Measurements from ENCODE around the gene TACC2.
"Not testable (repeated sequence)": the region's sequence is repeated elsewhere in the genome, so short reads cannot be mapped to it uniquely, and the experiment has no call there.

TACC2 gene

DNA sequence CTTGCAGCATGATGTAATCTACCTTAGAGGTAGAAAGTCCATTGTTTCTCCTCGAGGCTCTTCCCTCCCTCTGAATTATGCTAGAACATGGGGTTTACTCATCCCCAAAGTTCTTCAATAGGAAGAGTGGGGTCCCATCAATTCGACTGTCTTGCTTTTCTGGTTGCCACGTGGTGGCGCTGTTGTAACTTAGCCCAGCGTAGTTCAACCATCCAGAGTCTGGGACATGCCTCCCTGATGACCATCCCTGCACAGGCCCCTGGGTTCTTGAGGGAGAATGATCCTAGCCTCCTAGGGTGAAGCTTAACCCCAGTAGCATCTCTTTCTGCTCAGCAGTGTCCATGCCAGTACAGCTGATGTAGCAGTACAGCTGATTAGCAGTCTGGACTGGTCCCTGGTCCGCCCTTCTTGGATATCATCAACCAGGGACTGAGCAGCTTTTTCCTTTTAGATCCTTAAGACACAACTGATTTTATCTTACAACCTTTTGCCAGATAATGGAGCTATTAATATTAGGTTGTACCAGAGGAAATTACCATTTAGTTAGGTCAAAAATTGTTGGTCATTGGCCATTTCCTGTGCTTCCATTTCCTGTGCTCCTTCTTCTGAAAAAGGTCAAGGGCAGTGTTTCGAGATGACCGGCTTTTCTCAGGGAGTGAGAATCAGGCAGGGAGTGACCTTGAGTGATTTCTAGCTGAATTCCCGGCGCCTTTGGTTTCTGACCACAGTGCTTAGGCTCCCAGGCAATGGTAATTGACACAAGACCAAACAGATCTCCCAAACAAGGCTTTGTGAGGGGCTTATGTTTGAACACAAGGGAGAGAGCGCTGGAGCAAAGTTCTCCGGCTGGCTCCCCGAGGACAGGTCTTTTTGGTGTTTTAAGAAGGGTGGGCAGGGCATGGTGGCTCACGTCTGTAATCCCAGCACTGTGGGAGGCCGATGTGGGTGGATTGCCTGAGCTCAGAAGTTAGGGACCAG lies 65.4 kb downstream of the TACC2 start:
- TF ChIP-seq CTCF (conservative IDR thresholded peaks at IDR 0.05) (no peak; the same call in 1 of the 2 replicates), ZFX (IDR thresholded peaks at IDR 0.05) (no peak)
- no peak overlapping the region for H3K27ac ChIP-seq

- no peak overlapping the region for H3K27ac ChIP-seq
- TF ChIP-seq CTCF (conservative IDR thresholded peaks at IDR 0.05) (no peak), ZFX (IDR thresholded peaks at IDR 0.05) (no peak)
Observed at GRCh38 chr10:122055252-122055651, 66.3 kb downstream of the TACC2 start.

DNA sequence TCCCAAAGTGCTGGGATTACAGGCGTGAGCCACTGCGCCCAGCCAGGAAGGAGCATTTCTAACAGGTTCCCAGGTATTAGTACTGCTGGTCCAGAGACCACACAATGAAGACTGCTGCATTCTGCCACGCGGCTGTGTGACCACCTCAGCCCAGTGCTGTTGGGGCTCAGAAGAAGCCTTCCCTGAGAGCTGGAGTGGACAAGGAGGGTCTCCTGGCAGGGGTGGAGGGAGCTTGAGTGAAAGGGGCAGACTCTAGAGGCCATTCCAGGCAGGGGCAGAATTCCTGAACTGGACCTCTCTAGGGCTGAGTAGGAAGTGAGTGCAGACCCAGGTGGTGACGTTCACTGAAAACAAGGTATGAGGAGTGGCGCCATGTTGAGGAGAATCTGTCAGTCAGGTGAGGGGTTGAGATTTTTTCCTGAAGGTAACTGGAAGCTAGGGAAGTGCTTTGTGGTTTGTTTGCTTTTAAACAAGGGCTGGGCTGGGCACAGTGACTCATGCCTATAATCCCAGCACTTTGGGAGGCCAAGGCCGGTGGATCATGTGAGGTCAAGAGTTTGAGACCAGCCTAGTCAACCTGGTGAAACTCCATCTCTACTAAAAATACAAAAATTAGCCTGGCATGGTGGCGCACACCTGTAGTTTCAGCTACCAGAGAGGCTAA lies 67.6 kb downstream of the TACC2 start:
- TF ChIP-seq ZFX (IDR thresholded peaks at IDR 0.05) (no peak), CTCF (conservative IDR thresholded peaks at IDR 0.05) (no peak)
- H3K27ac ChIP-seq: no peak overlapping the region

- no peak for TF ChIP-seq ZFX (IDR thresholded peaks at IDR 0.05)
- TF ChIP-seq CTCF (conservative IDR thresholded peaks at IDR 0.05): no peak
- no peak overlapping the region for H3K27ac ChIP-seq
Observed at GRCh38 chr10:122057841-122058413, 69.0 kb downstream of the TACC2 start.

DNA sequence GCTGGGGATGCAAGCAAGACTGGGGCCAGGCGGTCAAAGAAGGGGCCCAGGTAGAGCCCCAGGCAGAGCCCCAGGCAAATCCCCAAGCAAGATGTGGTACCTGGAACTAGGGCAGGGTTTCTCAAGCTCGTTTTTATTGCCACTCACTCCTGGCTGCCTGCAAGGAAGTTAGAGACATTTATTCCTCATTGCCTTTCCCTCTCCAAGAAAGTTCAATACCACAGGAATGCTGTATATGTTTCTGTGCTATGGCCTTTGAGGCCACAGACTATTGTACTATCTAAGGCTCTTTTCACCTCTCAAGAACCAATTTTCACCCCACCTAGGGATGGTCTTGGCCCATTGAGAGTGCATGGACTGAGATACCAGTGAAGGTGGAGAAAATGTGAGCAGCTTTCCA lies 71.3 kb downstream of the TACC2 start:
- H3K27ac ChIP-seq: no peak overlapping the region
- TF ChIP-seq ZFX (IDR thresholded peaks at IDR 0.05) (no peak), CTCF (conservative IDR thresholded peaks at IDR 0.05) (no peak)

DNA sequence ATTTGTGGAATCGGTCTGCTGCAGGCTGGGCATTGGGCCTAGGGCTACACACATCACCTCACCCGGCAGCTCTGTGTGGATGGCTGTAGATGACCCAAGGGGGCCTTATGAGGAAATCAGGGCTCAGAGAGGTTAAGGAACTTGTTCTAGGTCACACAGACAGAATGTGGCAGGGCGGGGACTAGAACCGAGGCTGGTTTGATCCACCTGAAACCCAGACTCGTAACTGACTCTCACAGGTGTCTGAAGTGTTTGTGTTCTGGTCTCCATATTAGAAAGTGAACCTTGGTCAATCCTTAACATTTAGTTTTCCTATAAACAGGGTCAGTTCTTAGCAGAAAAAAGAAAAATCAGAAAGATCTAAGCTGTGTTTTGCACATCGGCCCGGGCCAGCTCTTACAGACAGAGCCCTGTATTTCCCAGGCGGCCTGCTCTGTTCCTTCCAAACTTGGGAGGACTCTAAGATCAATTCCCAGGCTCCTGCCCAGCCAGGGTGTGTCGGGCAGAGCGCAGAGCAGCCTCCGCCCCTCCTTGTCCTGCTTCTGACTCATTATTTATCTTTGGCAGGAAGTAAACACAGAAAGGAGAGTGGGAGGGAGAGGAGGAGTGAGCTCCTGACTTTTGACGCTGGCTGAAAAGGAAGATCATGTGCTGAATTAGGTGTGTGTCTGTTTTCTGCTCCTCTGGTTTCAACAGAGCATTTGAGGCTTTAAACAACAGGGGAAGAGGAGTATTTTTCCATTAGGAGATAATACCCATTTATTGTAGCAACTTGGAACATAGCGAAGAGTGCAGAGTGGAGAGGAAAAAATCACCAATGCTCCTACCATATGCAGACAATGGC lies 74.1 kb downstream of the TACC2 start:
- H3K27ac ChIP-seq: peak overlapping the region; percentile 78
- TF ChIP-seq ZFX (IDR thresholded peaks at IDR 0.05) (no peak), CTCF (conservative IDR thresholded peaks at IDR 0.05) (no peak)

DNA sequence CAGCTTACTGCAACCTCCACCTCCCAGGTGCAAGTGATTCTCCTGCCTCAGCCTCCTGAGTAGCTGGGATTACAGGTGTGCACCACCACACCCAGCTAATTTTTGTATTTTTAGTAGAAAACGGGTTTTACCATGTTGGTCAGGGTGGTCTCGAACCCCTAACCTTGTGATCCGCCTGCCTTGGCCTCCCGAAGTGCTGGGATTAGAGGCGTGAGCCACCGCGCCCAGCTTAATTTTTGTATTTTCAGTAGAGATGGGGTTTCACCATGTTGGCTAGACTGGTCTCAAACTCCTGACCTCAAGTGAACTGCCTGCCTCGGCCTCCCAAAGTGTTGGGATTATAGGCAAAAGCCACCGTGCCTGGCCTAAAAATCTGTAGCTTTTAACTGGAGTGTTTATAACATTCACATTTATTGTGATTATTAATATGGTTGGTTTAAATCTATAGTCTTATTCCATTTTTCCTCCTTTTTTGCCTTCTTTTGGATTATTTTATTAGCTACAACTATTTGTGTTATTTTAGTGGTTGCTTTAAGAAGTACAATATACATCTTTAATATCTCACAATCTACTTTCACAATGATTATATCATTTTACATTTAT lies 77.5 kb downstream of the TACC2 start:
- H3K27ac ChIP-seq: not testable (repeated sequence)
